ENCODE results near the gene PALM3. TPM values are rescaled to one million over a fixed set of nuclear protein-coding genes. Genes with fewer than 3 reads are reported as not detected.
"Not testable (repeated sequence)": the region's sequence is repeated elsewhere in the genome, so short reads cannot be mapped to it uniquely, and the experiment has no call there.

The PALM3 gene
- total RNA-seq, 1 donor from 2014 or later, result not detected

- no peak for DNase-seq
- H3K27me3 Mint-ChIP-seq, result peaks cover 40% of the 10 kb centered on the region
- H3K27ac Mint-ChIP-seq, result peak overlapping the region; percentile 34
- intact Hi-C loops (cut with micrococcal nuclease), result loop anchor here (5.0 kb wide), 1 partner anchor 177 kb away; no protein-coding TSS in a partner anchor
- no peak overlapping the region for H3K4me3 Mint-ChIP-seq
- no peaks in the 10 kb centered on the region for H3K36me3 Mint-ChIP-seq (ENCODE audit: low read depth)
- H3K4me1 Mint-ChIP-seq, result peaks cover 24% of the 10 kb centered on the region
- H3K9me3 Mint-ChIP-seq, result no peaks in the 10 kb centered on the region
Measured at GRCh38 chr19:14059652-14060155, 2.2 kb downstream of the PALM3 start.

GRCh38 chr19:14059093-14059480 is 2.8 kb downstream of the PALM3 start:
- H3K4me3 Mint-ChIP-seq, result peak overlapping the region; percentile 80
- peaks cover 40% of the 10 kb centered on the region for H3K27me3 Mint-ChIP-seq
- H3K36me3 Mint-ChIP-seq (ENCODE audit: low read depth), result peaks cover 2% of the 10 kb centered on the region
- H3K9me3 Mint-ChIP-seq, result no peaks in the 10 kb centered on the region
- peak; percentile 87 for DNase-seq
- intact Hi-C loops (cut with micrococcal nuclease), result loop anchor here (5.0 kb wide), 1 partner anchor 177 kb away; no protein-coding TSS in a partner anchor
- no peak overlapping the region for H3K27ac Mint-ChIP-seq
- peaks cover 27% of the 10 kb centered on the region for H3K4me1 Mint-ChIP-seq

GRCh38 chr19:14058182-14059092 is 3.4 kb downstream of the PALM3 start:
- intact Hi-C loops (cut with micrococcal nuclease), result loop anchor here (5.0 kb wide), 1 partner anchor 176 kb away; no protein-coding TSS in a partner anchor

GRCh38 chr19:14056741-14057356 is 5.0 kb downstream of the PALM3 start:
- Mint-ChIP-seq H3K36me3 (ENCODE audit: low read depth) (peaks cover 20% of the 10 kb centered on the region), H3K9me3 (no peaks in the 10 kb centered on the region), H3K4me3 (peak overlapping the region; percentile 61), H3K27ac (no peak overlapping the region), H3K27me3 (peaks cover 40% of the 10 kb centered on the region), H3K4me1 (peaks cover 27% of the 10 kb centered on the region)
- intact Hi-C loops (cut with micrococcal nuclease), result loop anchor here (5.0 kb wide), 1 partner anchor 175 kb away; no protein-coding TSS in a partner anchor
- DNase-seq, result no peak

More at GRCh38 chr19:14058182-14059092, 3.4 kb downstream of the PALM3 start:
- Mint-ChIP-seq H3K36me3 (ENCODE audit: low read depth) (peaks cover 6% of the 10 kb centered on the region), H3K4me1 (peaks cover 27% of the 10 kb centered on the region), H3K9me3 (no peaks in the 10 kb centered on the region), H3K4me3 (peak overlapping the region; percentile 80), H3K27ac (no peak overlapping the region), H3K27me3 (peaks cover 40% of the 10 kb centered on the region)
- no peak for DNase-seq

- H3K36me3 Mint-ChIP-seq (ENCODE audit: low read depth), result peaks cover 24% of the 10 kb centered on the region
- H3K4me1 Mint-ChIP-seq, result peaks cover 27% of the 10 kb centered on the region
- no peak overlapping the region for H3K27ac Mint-ChIP-seq
- H3K4me3 Mint-ChIP-seq, result no peak overlapping the region
- H3K9me3 Mint-ChIP-seq, result no peaks in the 10 kb centered on the region
- intact Hi-C loops (cut with micrococcal nuclease), result loop anchor here (5.0 kb wide), 1 partner anchor 174 kb away; no protein-coding TSS in a partner anchor
- DNase-seq, result no peak
- peaks cover 36% of the 10 kb centered on the region for H3K27me3 Mint-ChIP-seq
Measured at GRCh38 chr19:14056069-14056666, 5.7 kb downstream of the PALM3 start.

- H3K27me3 Mint-ChIP-seq, result peaks cover 33% of the 10 kb centered on the region
- intact Hi-C loops (cut with micrococcal nuclease), result loop anchor here (5.0 kb wide), 1 partner anchor 173 kb away; no protein-coding TSS in a partner anchor
Measured at GRCh38 chr19:14055396-14055795, 6.5 kb downstream of the PALM3 start.

GRCh38 chr19:14054721-14055120 is 7.2 kb downstream of the PALM3 start:
- no peak overlapping the region for H3K4me3 Mint-ChIP-seq
- no peak for DNase-seq
- peaks cover 23% of the 10 kb centered on the region for H3K4me1 Mint-ChIP-seq
- intact Hi-C loops (cut with micrococcal nuclease), result loop anchor here (5.0 kb wide), 1 partner anchor 172 kb away; no protein-coding TSS in a partner anchor
- H3K9me3 Mint-ChIP-seq, result no peaks in the 10 kb centered on the region
- no peak overlapping the region for H3K27ac Mint-ChIP-seq
- peaks cover 36% of the 10 kb centered on the region for H3K36me3 Mint-ChIP-seq (ENCODE audit: low read depth)
- peaks cover 28% of the 10 kb centered on the region for H3K27me3 Mint-ChIP-seq

More at GRCh38 chr19:14055396-14055795, 6.5 kb downstream of the PALM3 start:
- Mint-ChIP-seq H3K9me3 (no peaks in the 10 kb centered on the region), H3K27ac (no peak overlapping the region), H3K4me1 (peaks cover 27% of the 10 kb centered on the region), H3K4me3 (no peak overlapping the region), H3K36me3 (ENCODE audit: low read depth) (peaks cover 31% of the 10 kb centered on the region)
- DNase-seq, result no peak

- Mint-ChIP-seq H3K4me3 (no peak overlapping the region), H3K9me3 (no peaks in the 10 kb centered on the region), H3K4me1 (peaks cover 21% of the 10 kb centered on the region), H3K27me3 (peaks cover 25% of the 10 kb centered on the region), H3K27ac (no peak overlapping the region), H3K36me3 (ENCODE audit: low read depth) (peaks cover 39% of the 10 kb centered on the region)
- DNase-seq, result no peak
- intact Hi-C loops (cut with micrococcal nuclease), result no loop called here
Measured at GRCh38 chr19:14054099-14054498, 7.8 kb downstream of the PALM3 start.

GRCh38 chr19:14053500-14053899 is 8.4 kb downstream of the PALM3 start:
- Mint-ChIP-seq H3K27me3 (peaks cover 19% of the 10 kb centered on the region), H3K27ac (no peak overlapping the region), H3K4me3 (no peak overlapping the region), H3K4me1 (peaks cover 17% of the 10 kb centered on the region), H3K36me3 (ENCODE audit: low read depth) (peaks cover 44% of the 10 kb centered on the region), H3K9me3 (no peaks in the 10 kb centered on the region)
- no peak for DNase-seq
- intact Hi-C loops (cut with micrococcal nuclease), result no loop called here

- intact Hi-C loops (cut with micrococcal nuclease), result no loop called here
- Mint-ChIP-seq H3K4me1 (peaks cover 12% of the 10 kb centered on the region), H3K4me3 (no peak overlapping the region), H3K27me3 (peaks cover 15% of the 10 kb centered on the region), H3K36me3 (ENCODE audit: low read depth) (peaks cover 48% of the 10 kb centered on the region), H3K9me3 (no peaks in the 10 kb centered on the region), H3K27ac (peak overlapping the region; percentile 29)
- DNase-seq, result no peak
Measured at GRCh38 chr19:14053032-14053431, 8.8 kb downstream of the PALM3 start.

- Mint-ChIP-seq H3K27ac (no peak overlapping the region), H3K27me3 (peaks cover 10% of the 10 kb centered on the region), H3K4me1 (peaks cover 7% of the 10 kb centered on the region), H3K4me3 (no peak overlapping the region), H3K36me3 (ENCODE audit: low read depth) (peaks cover 52% of the 10 kb centered on the region), H3K9me3 (no peaks in the 10 kb centered on the region)
- intact Hi-C loops (cut with micrococcal nuclease), result no loop called here
- no peak for DNase-seq
Measured at GRCh38 chr19:14052470-14052869, 9.4 kb downstream of the PALM3 start.

GRCh38 chr19:14051980-14052379 is 9.9 kb downstream of the PALM3 start:
- H3K4me1 Mint-ChIP-seq, result peaks cover 6% of the 10 kb centered on the region
- peaks cover 7% of the 10 kb centered on the region for H3K27me3 Mint-ChIP-seq
- H3K4me3 Mint-ChIP-seq, result no peak overlapping the region
- peaks cover 55% of the 10 kb centered on the region for H3K36me3 Mint-ChIP-seq (ENCODE audit: low read depth)
- no peak overlapping the region for H3K27ac Mint-ChIP-seq
- intact Hi-C loops (cut with micrococcal nuclease), result no loop called here
- no peaks in the 10 kb centered on the region for H3K9me3 Mint-ChIP-seq
- DNase-seq, result no peak

- intact Hi-C loops (cut with micrococcal nuclease); H3K4me3 Mint-ChIP-seq; DNase-seq; H3K4me1 Mint-ChIP-seq; H3K27ac Mint-ChIP-seq; H3K9me3 Mint-ChIP-seq; H3K27me3 Mint-ChIP-seq: not testable (repeated sequence)
- peaks cover 64% of the 10 kb centered on the region for H3K36me3 Mint-ChIP-seq (ENCODE audit: low read depth)
Measured at GRCh38 chr19:14050961-14051360, 10.9 kb downstream of the PALM3 start.

Measured in activated CD4-positive, alpha-beta T cell treated with anti-CD3 and anti-CD28 coated beads, Interleukin-2, amount 10 ng/mL, durations not matched to agents 24 days and 14 days (primary cell).